Raji (cell line): ENCODE measurements around the gene LRRK1.

Experiments used
- POLR2A ChIP-seq: IDR thresholded peaks from 2 replicates; pipeline ENCODE4 v1.6.1; 2011; ENCODE audit warnings: low read depth, low read length, control low read depth; ENCODE audit not compliant: insufficient read depth

LRRK1 gene

GRCh38 chr15:100994597-100995446, 75.7 kb downstream of the LRRK1 start:
- no peak for TF ChIP-seq POLR2A

GRCh38 chr15:100995471-100996430, 76.6 kb downstream of the LRRK1 start:
- TF ChIP-seq POLR2A, result no peak

- no peak for TF ChIP-seq POLR2A
Observed at GRCh38 chr15:100997442-100997841, 78.3 kb downstream of the LRRK1 start.

GRCh38 chr15:100998630-100999029, 79.5 kb downstream of the LRRK1 start:
- no peak for TF ChIP-seq POLR2A

- TF ChIP-seq POLR2A, result no peak
Observed at GRCh38 chr15:100999369-100999768, 80.2 kb downstream of the LRRK1 start.

DNA sequence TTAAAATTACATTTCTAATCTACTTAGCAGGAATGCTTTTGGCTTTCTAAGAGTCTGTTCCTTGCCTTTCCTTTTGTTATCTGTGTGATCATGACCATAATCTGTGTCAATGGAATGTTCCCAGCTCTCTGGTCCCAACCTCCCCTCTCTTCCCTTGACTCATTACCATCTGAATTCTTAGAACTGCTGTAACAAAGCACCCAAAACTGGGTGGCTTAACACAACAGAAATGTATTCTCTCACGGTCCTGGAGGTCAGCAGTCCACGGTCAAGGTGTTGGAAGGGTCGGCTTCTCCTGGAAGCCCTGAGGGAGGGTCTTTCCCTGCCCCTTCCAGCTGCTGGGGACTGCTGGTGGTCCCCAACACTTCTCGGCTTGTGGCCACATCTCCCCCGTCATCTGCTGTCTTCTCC, 81.1 kb downstream of the LRRK1 start:
- no peak for TF ChIP-seq POLR2A

GRCh38 chr15:101001056-101001455, 81.9 kb downstream of the LRRK1 start:
- no peak for TF ChIP-seq POLR2A

DNA sequence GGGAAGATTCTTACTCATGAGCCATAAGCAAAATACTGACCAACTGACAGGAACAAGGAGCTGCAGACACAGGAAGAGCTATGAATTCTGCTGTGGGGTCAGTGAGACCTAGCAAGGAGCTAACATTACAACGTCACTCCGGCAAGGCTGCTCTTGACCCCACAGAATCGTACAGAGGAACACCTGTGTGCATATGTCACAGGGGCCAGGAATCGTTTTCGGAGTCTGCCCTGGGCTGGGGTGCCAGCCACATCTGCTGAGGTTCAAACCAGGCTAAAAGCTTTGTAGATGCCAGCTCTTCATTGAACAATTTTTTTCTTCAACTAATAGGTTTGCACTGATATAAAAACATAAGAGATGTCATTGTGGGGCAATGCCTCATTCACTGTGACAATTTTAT, 82.6 kb downstream of the LRRK1 start:
- TF ChIP-seq POLR2A, result no peak

DNA sequence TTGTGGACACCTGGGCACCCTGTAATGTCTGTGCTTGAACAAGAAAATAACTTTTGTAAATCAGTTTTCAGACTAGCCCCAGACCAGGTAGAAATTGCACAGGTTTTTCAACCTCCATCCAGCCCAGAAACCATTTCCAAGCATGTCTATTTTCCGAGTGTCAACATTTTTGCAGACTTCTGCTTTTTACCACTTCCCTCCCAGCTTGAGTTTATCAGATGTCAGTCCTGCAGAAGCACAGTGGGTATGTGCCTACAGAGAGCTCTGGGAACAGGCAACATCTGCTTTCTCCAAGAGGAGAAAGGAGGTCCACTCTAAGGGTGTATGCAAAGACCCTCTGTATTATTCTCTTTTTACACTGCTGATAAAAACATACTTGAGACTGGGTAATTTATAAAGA, 83.9 kb downstream of the LRRK1 start:
- no peak for TF ChIP-seq POLR2A

DNA sequence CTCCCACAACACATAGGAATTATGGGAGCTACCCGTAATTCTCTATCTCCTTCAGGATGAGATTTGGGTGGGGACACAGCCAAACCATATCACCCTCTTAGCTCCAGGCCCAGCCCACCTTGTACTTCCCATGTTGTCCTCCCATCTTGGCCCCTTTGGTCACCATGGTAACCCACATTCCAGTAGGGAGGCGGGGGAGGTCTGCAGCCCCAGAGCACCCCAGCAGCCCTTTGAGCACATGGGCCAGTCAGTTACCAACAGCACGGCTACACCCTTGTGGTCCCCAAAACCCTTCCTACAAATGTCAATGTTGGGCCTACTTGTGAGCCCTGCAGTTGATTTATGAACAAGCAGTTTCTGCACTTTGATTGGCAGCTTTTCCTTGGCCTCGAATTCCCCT, 84.5 kb downstream of the LRRK1 start:
- TF ChIP-seq POLR2A, result no peak

GRCh38 chr15:101004500-101004899, 85.3 kb downstream of the LRRK1 start:
- no peak for TF ChIP-seq POLR2A

DNA sequence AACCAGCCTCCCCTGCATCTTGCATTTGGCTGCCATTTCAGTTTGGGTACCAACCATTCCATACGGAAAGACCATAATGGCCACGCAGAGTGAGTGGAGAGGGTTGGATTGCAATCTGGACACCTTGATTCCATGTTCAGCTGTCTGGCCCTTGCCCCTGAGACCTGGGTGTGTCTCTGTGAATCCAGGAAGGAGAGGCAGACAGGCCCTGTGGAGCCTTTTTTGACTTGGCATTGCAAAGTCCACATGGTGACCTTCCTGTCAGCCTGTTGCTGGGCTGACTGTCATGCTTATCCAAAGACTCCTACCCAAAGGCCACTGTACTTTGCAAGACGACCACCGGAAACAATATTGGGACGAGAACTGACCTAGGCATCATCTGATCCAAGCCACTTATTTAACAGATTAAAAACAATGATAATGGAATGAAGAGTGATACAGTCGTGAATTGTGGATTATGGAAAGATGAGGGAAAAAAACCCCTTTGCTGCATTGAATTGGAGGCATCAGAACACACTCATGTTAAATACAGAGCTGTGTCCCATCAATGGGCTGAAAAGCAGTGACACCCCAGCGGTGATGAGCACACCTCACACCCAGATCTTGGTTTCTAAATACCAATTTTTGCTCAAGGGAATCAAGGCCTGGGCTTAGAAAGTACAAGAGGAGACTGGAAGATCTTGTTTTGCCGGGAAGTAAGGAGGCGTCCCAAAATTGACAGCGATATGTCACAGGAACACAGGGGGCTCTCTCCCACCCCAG, 86.0 kb downstream of the LRRK1 start:
- TF ChIP-seq POLR2A, result no peak

GRCh38 chr15:101006931-101007691, 88.0 kb downstream of the LRRK1 start:
- no peak for TF ChIP-seq POLR2A
